NT2/D1 (cell line): ENCODE results near the gene EPB41L4B.

Experiments
- SUZ12 ChIP-seq: IDR thresholded peaks from 2 replicates; pipeline ENCODE4 v1.6.1; 2011; ENCODE audit not compliant: insufficient read length, insufficient read depth; ENCODE audit errors: extremely low read depth
- YY1 ChIP-seq: IDR thresholded peaks from 2 replicates; pipeline ENCODE4 v1.6.1; 2011; ENCODE audit not compliant: insufficient read length, insufficient read depth
- ZNF274 ChIP-seq: IDR thresholded peaks from 2 replicates; pipeline ENCODE4 v1.6.1; 2011; ENCODE audit warnings: mild to moderate bottlenecking, low read depth, low read length

GRCh38 chr9:109311731-109312130 is 9.1 kb downstream of the EPB41L4B start:
- TF ChIP-seq YY1 (no peak), ZNF274 (no peak), SUZ12 (no peak)
